Right lobe of liver (tissue), 6 donors: ENCODE measurements around the gene C10orf95. TPM values are rescaled to one million over a fixed set of nuclear protein-coding genes. Genes with fewer than 3 reads are reported as not detected.

Experiments used
- ATAC-seq, 4 donors: fragments of 200-7000 bp; cut with Tn5 transposase; one replicate each; pipeline ENCODE4 v1.9.1; 2020; ENCODE audit warnings: mild to moderate bottlenecking in 4 of 4, moderate library complexity in 4 of 4
- DNase-seq, 3 donors: peaks; one replicate each; pipeline ENCODE4 v3.0.0-alpha.2; 2020
- H3K27ac ChIP-seq, 3 donors: fragments of 200-600 bp; one replicate each; pipeline ENCODE4 v1.8.0; 2022
- H3K27me3 ChIP-seq, 2 donors: fragments of 200-600 bp; one replicate each; pipeline ENCODE4 v1.8.0; 2022
- H3K36me3 ChIP-seq, 4 donors: fragments of 200-600 bp; sonication (generic) in 1 of 4; one replicate each; pipeline versions ENCODE4 v1.5.1 to v1.8.0; 2017 to 2022; ENCODE audit warnings: control low read depth in 1 of 4
- H3K4me1 ChIP-seq, 4 donors: fragments of 200-600 bp; sonication (generic) in 1 of 4; one replicate each; pipeline versions ENCODE4 v1.5.1 to v1.8.0; 2017 to 2022; ENCODE audit warnings: control low read depth in 1 of 4
- H3K4me3 ChIP-seq, 3 donors: fragments of 200-600 bp; one replicate each; pipeline ENCODE4 v1.8.0; 2022
- H3K9me3 ChIP-seq, 4 donors: fragments of 200-600 bp; sonication (generic) in 1 of 4; one replicate each; pipeline versions ENCODE4 v1.5.1 to v1.8.0; 2017 to 2022; ENCODE audit warnings: control low read depth in 1 of 4
- POLR2A ChIP-seq: fragments of 450-650 bp; IDR thresholded peaks from one replicate; pipeline ENCODE4 v1.6.1; 2017; ENCODE audit warnings: antibody characterized with exemption, mild to moderate bottlenecking
- WGBS: methylation state at CpG from one replicate; pipeline ENCODE4 v1.1.6; 2018; ENCODE audit warnings: low coverage, low lambda C conversion rate; ENCODE audit not compliant: insufficient coverage; ENCODE audit errors: missing lambda C conversion rate; 5-methylcytosine and 5-hydroxymethylcytosine counted together
- intact Hi-C, 2 donors: fragments of 100-400 bp; cut with DNase I; formaldehyde crosslinking; loops; one replicate each; pipeline versions ENCODE4 v1.11.2 to v1.14.1; 2022
- total RNA-seq, 6 experiments: library from RNA; depleted of rRNA in 2 of 6; stranded (reverse); fragments of >200 nt in 2 of 6; fragmentation: NEBNext Ultra II Directional in 3 of 6; extraction: Animal tissue kit (Norgen Biotek cat#: 25700) in 3 of 6; gene quantifications; one replicate each; pipeline versions ENCODE4 v1.1.0 to v1.2.4, GENCODE V29; 2016 to 2023
- TF ChIP-seq, protein P1 (sequence below), 4 donors: fragments of 200-600 bp in 3 of 4; fragments of 450-650 bp in 1 of 4; IDR thresholded peaks; one replicate each; pipeline versions ENCODE4 v1.5.1 to v1.8.0; 2016 to 2022; ENCODE audit warnings: antibody characterized with exemption in 4 of 4, mild to moderate bottlenecking in 2 of 4
- donor health status: DM: no; HTN: yes; CAD: no.
- donor health status: DM: no; HTN: no; CAD: no.
- donor health status: DM: no; HTN: no; CAD: no.
- donor health status: DM: no; HTN: yes; CAD: no.
- donor health status: DM: no; HTN: yes; CAD: no.

Gene C10orf95
- total RNA-seq, 6 experiments from 2014 or later: not detected

DNA sequence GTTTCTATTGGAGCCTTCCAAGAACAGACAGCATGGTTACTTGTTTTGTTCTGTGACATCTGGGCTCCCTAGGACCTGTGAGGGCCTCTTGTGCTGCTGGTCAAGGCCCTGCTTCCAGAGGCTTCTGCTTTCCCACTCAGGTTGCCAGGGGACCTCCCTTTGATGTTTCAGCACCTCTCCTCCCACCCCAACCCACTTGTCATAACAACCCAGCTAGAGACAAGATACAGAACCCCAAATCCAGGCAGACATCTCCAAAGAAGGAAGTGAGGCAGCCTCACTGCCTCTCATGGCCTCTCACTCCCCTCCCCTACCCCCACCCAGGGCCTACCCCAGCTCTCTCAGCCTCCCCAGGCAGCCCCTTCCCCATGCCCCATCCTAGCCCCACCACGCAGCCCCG lies 44.5 kb downstream of the C10orf95 start:
- no peak for ATAC-seq
- Histone ChIP-seq H3K36me3 (peaks cover 0 to 10% (median 0%) of the 10 kb centered on the region in 4 donors), H3K9me3 (no peaks in the 10 kb centered on the region), H3K4me1 (no peaks in the 10 kb centered on the region), H3K4me3 (no peak overlapping the region), H3K27me3 (peaks cover 11 to 14% of the 10 kb centered on the region in 2 donors), H3K27ac (no peak overlapping the region)
- WGBS: 100% methylated on average over 1 of the region's 2 CpGs
- no peak for DNase-seq
- TF ChIP-seq POLR2A: no peak
- TF ChIP-seq, protein P1, sequence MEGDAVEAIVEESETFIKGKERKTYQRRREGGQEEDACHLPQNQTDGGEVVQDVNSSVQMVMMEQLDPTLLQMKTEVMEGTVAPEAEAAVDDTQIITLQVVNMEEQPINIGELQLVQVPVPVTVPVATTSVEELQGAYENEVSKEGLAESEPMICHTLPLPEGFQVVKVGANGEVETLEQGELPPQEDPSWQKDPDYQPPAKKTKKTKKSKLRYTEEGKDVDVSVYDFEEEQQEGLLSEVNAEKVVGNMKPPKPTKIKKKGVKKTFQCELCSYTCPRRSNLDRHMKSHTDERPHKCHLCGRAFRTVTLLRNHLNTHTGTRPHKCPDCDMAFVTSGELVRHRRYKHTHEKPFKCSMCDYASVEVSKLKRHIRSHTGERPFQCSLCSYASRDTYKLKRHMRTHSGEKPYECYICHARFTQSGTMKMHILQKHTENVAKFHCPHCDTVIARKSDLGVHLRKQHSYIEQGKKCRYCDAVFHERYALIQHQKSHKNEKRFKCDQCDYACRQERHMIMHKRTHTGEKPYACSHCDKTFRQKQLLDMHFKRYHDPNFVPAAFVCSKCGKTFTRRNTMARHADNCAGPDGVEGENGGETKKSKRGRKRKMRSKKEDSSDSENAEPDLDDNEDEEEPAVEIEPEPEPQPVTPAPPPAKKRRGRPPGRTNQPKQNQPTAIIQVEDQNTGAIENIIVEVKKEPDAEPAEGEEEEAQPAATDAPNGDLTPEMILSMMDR (IDR thresholded peaks at IDR 0.05): no peak
- intact Hi-C loops: no loop called here

DNA sequence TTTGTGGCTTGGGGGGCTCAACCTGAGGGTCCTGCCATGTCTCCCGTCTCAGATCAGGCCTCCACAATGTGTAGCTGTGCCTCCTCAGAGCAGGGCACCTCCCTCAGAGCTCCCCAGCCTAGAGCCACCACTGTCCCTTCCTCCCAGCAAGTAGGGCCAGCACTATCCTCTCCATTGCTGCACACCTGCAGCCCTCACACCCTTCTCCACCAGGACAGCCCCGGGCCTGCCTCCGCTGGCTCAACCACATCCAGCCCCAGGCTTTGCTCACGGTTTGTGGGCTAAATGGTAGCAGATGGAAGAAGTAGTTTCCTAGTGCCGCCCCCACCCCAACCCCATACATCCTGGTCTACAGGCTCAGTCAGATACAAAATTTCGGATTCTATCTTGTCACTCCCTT lies 45.7 kb downstream of the C10orf95 start:
- WGBS: 82% methylated on average over 4 of the region's 6 CpGs
- Histone ChIP-seq H3K9me3 (no peaks in the 10 kb centered on the region), H3K27ac (no peak overlapping the region), H3K4me1 (no peaks in the 10 kb centered on the region), H3K27me3 (peaks cover 9 to 11% of the 10 kb centered on the region in 2 donors), H3K4me3 (no peak overlapping the region), H3K36me3 (peaks cover 0 to 19% (median under 1%) of the 10 kb centered on the region in 4 donors)
- no peak for TF ChIP-seq POLR2A
- TF ChIP-seq, protein P1 (IDR thresholded peaks at IDR 0.05): no peak
- no peak for ATAC-seq
- no peak for DNase-seq
- intact Hi-C loops: no loop called here

DNA sequence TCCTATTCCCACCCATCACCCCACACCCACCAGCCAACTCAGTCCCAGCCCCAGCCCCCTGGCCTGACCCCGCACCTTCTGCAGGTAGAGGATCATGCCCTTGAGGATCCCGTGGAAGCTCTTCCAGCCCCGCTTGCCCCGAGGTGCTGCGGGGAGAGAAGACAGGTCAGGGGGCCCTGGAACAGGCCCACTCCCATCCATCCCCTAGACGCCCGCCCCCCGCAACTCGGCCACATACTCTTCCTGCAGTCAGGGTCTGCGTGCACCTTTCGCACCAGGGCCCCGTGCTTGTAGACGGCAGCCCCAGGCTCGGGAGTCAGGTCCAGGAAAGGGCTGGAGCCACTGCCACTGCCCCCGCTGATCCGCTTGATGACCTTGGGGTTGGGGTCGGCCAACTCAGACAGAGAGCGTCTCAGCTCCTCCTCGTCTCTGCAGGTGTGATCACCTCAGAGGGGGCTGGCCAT lies 46.2 kb downstream of the C10orf95 start:
- intact Hi-C loops: no loop called here
- H3K4me1 ChIP-seq: no peaks in the 10 kb centered on the region
- no peaks in the 10 kb centered on the region for H3K9me3 ChIP-seq
- no peak overlapping the region for H3K4me3 ChIP-seq
- no peak for DNase-seq
- TF ChIP-seq, protein P1 (IDR thresholded peaks at IDR 0.05): no peak
- no peak for TF ChIP-seq POLR2A
- peaks cover 6 to 8% of the 10 kb centered on the region in 2 donors for H3K27me3 ChIP-seq
- no peak for ATAC-seq
- H3K27ac ChIP-seq: no peak overlapping the region
- peaks cover 0 to 22% (median under 1%) of the 10 kb centered on the region in 4 donors for H3K36me3 ChIP-seq
- 48% methylated on average over 9 of the region's 19 CpGs for WGBS

DNA sequence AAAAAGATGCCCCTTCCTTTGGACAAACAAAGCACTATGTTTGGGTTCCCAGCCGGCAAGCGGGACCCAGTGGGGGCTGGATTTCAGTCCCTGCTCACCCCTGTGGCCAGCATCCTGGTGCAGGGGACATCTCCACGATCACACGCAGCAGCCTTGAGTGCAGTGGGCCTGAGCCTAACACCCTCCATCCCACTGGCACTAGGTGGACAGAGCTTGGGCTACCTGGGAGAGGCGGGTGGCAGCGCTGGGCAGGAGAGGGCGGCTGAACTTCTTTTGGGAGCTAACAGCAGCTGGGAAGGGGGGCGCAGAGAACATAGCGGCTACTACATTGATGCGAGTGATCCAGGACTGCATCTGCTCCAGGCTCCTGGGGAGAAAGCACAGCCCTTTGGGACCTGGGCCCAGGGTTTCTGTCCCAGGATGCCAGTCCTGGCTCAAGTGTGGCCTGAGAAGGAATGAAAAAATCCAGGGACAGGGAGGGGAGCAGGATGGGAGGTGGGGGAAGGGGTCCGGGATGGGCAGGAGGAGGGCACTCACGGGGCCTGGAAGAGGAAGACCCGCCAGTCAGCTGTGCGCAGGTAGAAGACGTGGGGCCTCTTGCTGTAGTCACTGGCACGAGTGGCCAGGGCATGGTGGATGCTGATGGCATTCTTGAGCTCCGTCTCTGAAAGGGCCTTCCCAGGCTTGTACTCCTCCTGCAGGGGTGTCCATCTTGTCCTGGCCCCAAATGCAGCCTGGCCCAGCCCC lies 46.8 kb downstream of the C10orf95 start:
- intact Hi-C loops: loop anchor here in 1 of 2 donors (5.0 kb wide), 1 partner anchor 177 kb away; the partner anchor contains the start of gene ELOVL3
- H3K27me3 ChIP-seq: peaks cover 1 to 5% of the 10 kb centered on the region in 2 donors
- WGBS: 91% methylated on average over 7 of the region's 17 CpGs
- ATAC-seq: no peak
- H3K4me1 ChIP-seq: peaks cover 0 to 3% (median 0%) of the 10 kb centered on the region in 4 donors
- no peaks in the 10 kb centered on the region for H3K9me3 ChIP-seq
- peaks cover 0 to 23% (median under 1%) of the 10 kb centered on the region in 4 donors for H3K36me3 ChIP-seq
- no peak overlapping the region for H3K27ac ChIP-seq
- TF ChIP-seq, protein P1 (IDR thresholded peaks at IDR 0.05): no peak
- TF ChIP-seq POLR2A: no peak
- DNase-seq: no peak
- no peak overlapping the region for H3K4me3 ChIP-seq
